Activated CD8-positive, alpha-beta memory T cell treated with anti-CD3 and anti-CD28 coated beads, Interleukin-2, amount 50 U/mL, for 24 hours (primary cell): ENCODE measurements around the gene PINLYP.

ENCODE experiments used
- DNase-seq: peaks from one replicate; pipeline ENCODE4 v3.0.0-alpha.2; 2020; ENCODE audit errors: extremely low read depth

Gene PINLYP

GRCh38 chr19:43548706-43549105, 26.9 kb upstream of the PINLYP start:
- no peak for DNase-seq

- DNase-seq: no peak
These were observed 24.0 kb upstream of the PINLYP start for GRCh38 chr19:43551399-43552197.

GRCh38 chr19:43552198-43552450, 23.5 kb upstream of the PINLYP start:
- DNase-seq: no peak

GRCh38 chr19:43552616-43553015, 23.0 kb upstream of the PINLYP start:
- DNase-seq: no peak

- no peak for DNase-seq
These were observed 21.9 kb upstream of the PINLYP start for GRCh38 chr19:43553656-43554055.

- DNase-seq: no peak
These were observed 21.2 kb upstream of the PINLYP start for GRCh38 chr19:43554317-43554895.

GRCh38 chr19:43555185-43555770, 20.3 kb upstream of the PINLYP start:
- DNase-seq: peak; percentile 65

- DNase-seq: no peak
These were observed 14.9 kb upstream of the PINLYP start for GRCh38 chr19:43560687-43561086.

GRCh38 chr19:43561139-43561970, 14.2 kb upstream of the PINLYP start:
- no peak for DNase-seq

- no peak for DNase-seq
These were observed 13.3 kb upstream of the PINLYP start for GRCh38 chr19:43562226-43562697.

GRCh38 chr19:43562698-43563241, 12.8 kb upstream of the PINLYP start:
- DNase-seq: peak; percentile 36

GRCh38 chr19:43563816-43564457, 11.7 kb upstream of the PINLYP start:
- no peak for DNase-seq

- DNase-seq: no peak
These were observed 10.8 kb upstream of the PINLYP start for GRCh38 chr19:43564800-43565199.

- no peak for DNase-seq
These were observed 5.9 kb upstream of the PINLYP start for GRCh38 chr19:43569657-43570056.

GRCh38 chr19:43570174-43570791, 5.3 kb upstream of the PINLYP start:
- DNase-seq: no peak

GRCh38 chr19:43572171-43572588, 3.4 kb upstream of the PINLYP start:
- DNase-seq: no peak

GRCh38 chr19:43574424-43575155, 1.0 kb upstream of the PINLYP start:
- no peak for DNase-seq

- DNase-seq: no peak
These were observed 616 bp downstream of the PINLYP start for GRCh38 chr19:43575955-43576878.

GRCh38 chr19:43578787-43579186, 3.2 kb downstream of the PINLYP start:
- no peak for DNase-seq
